Esophagus squamous epithelium (tissue), 5 donors: ENCODE measurements around the gene GJD3. TPM values are rescaled to one million over a fixed set of nuclear protein-coding genes. Genes with fewer than 3 reads are reported as not detected.

ENCODE experiments used
- DNase-seq: peaks from one replicate; lab custom pipeline; 2025; lab: John Stamatoyannopoulos, UW
- H3K27ac ChIP-seq, 4 donors: fragments of 200-600 bp; sonication (generic); one replicate each; pipeline ENCODE4 v1.5.1; 2016 to 2019; ENCODE audit warnings: mild to moderate bottlenecking in 1 of 4
- H3K27me3 ChIP-seq, 4 donors: fragments of 200-600 bp; sonication (generic); 1 replicate in 3 of 4; 2 replicates in 1 of 4; pipeline versions ENCODE4 v1.5.1 to v1.6.0; 2017 to 2021; ENCODE audit warnings: antibody characterized with exemption in 1 of 4
- H3K36me3 ChIP-seq, 3 donors: fragments of 200-600 bp; sonication (generic); one replicate each; pipeline ENCODE4 v1.5.1; 2016 to 2019
- H3K4me1 ChIP-seq, 3 donors: fragments of 200-600 bp; sonication (generic); one replicate each; pipeline ENCODE4 v1.5.1; 2017 to 2019
- H3K4me3 ChIP-seq, 4 donors: fragments of 200-600 bp; sonication (generic); 1 replicate in 3 of 4; 2 replicates in 1 of 4; pipeline ENCODE4 v1.5.1; 2016 to 2019; ENCODE audit warnings: mild to moderate bottlenecking in 2 of 4, moderate library complexity in 1 of 4
- H3K9me3 ChIP-seq, 3 donors: fragments of 200-600 bp; sonication (generic); one replicate each; pipeline ENCODE4 v1.5.1; 2016 to 2019
- CTCF ChIP-seq, 6 experiments: fragments of 450-650 bp in 4 of 6; fragments of 200-600 bp in 2 of 6; sonication (generic) in 2 of 6; IDR thresholded peaks; one replicate each; pipeline ENCODE4 v1.5.1; 2016 to 2019; ENCODE audit warnings: antibody characterized with exemption in 6 of 6, mild to moderate bottlenecking in 4 of 6, moderate library complexity in 4 of 6
- POLR2A ChIP-seq, 4 donors: fragments of 450-650 bp; IDR thresholded peaks; one replicate each; pipeline ENCODE4 v1.6.1; 2017; ENCODE audit warnings: antibody characterized with exemption in 4 of 4, mild to moderate bottlenecking in 4 of 4, moderate library complexity in 3 of 4
- WGBS, 2 donors: methylation state at CpG; one replicate each; pipeline ENCODE4 v1.1.5; 2018; 5-methylcytosine and 5-hydroxymethylcytosine counted together
- intact Hi-C: fragments of 100-400 bp; cut with DNase I; formaldehyde crosslinking; loops from one replicate; pipeline ENCODE4 v1.15.0; 2022
- total RNA-seq, 4 donors: library from RNA; depleted of rRNA; stranded (reverse); fragments of >200 nt; gene quantifications; one replicate each; pipeline ENCODE4 v1.1.0, GENCODE V29; 2016
- donor health status: DM: yes; HTN: yes; CAD: no.

The GJD3 gene
- total RNA-seq, 4 donors from 2014 or later: 0.38 to 1.7 (median 0.47) TPM; not detected in 1

GRCh38 chr17:40317345-40317873, 47.1 kb downstream of the GJD3 start:
- Histone ChIP-seq H3K4me3 (peak overlapping the region; percentile 89 to 96 (median 92)), H3K36me3 (no peaks in the 10 kb centered on the region), H3K4me1 (peaks cover 61 to 98% (median 90%) of the 10 kb centered on the region in 3 donors), H3K27ac (peak overlapping the region; percentile 84 to 97 (median 92)), H3K9me3 (no peaks in the 10 kb centered on the region), H3K27me3 (no peaks in the 10 kb centered on the region)
- intact Hi-C loops: no loop called here
- DNase-seq: no peak
- TF ChIP-seq POLR2A (IDR thresholded peaks at IDR 0.05) (no peak), CTCF (IDR thresholded peaks at IDR 0.05) (peak in 5 of 6 experiments; percentile 11 to 56 (median 36))
- 0 to 2% methylated on average over 4 of the region's 6 CpGs for WGBS, 2 donors

GRCh38 chr17:40316571-40317344, 47.8 kb downstream of the GJD3 start:
- no peaks in the 10 kb centered on the region for H3K36me3 ChIP-seq
- H3K4me1 ChIP-seq: peaks cover 61 to 98% (median 90%) of the 10 kb centered on the region in 3 donors
- no peak for TF ChIP-seq CTCF (IDR thresholded peaks at IDR 0.05)
- no peak for TF ChIP-seq POLR2A (IDR thresholded peaks at IDR 0.05)
- H3K9me3 ChIP-seq: no peaks in the 10 kb centered on the region
- peak overlapping the region; percentile 84 to 97 (median 92) for H3K27ac ChIP-seq
- peak overlapping the region; percentile 14 to 96 (median 90) for H3K4me3 ChIP-seq
- intact Hi-C loops: no loop called here
- no peak for DNase-seq
- WGBS, 2 donors: 16 to 43% methylated on average over 5 to 20 of the region's 38 CpGs
- H3K27me3 ChIP-seq: no peaks in the 10 kb centered on the region

- no peak for DNase-seq
- Histone ChIP-seq H3K36me3 (no peaks in the 10 kb centered on the region), H3K27me3 (no peaks in the 10 kb centered on the region), H3K4me1 (peaks cover 61 to 98% (median 90%) of the 10 kb centered on the region in 3 donors), H3K9me3 (no peaks in the 10 kb centered on the region), H3K27ac (peak overlapping the region; percentile 84 to 97 (median 92)), H3K4me3 (peak overlapping the region in 3 of 4 donors; percentile 89 to 96 (median 92))
- TF ChIP-seq POLR2A (IDR thresholded peaks at IDR 0.05) (no peak), CTCF (IDR thresholded peaks at IDR 0.05) (no peak)
- WGBS, 2 donors: 62 to 63% methylated on average over 3 to 6 of the region's 9 CpGs
- intact Hi-C loops: no loop called here
Observed at GRCh38 chr17:40315678-40316570, 48.6 kb downstream of the GJD3 start.

- WGBS, 2 donors: 84 to 85% methylated on average over 2 to 3 of the region's 3 CpGs
Observed at GRCh38 chr17:40315206-40315605, 49.3 kb downstream of the GJD3 start.

More at GRCh38 chr17:40315206-40315605, 49.3 kb downstream of the GJD3 start:
- Histone ChIP-seq H3K9me3 (no peaks in the 10 kb centered on the region), H3K4me3 (no peak overlapping the region), H3K4me1 (peaks cover 62 to 98% (median 90%) of the 10 kb centered on the region in 3 donors), H3K27ac (peak overlapping the region; percentile 8 to 97 (median 64)), H3K27me3 (no peaks in the 10 kb centered on the region), H3K36me3 (no peaks in the 10 kb centered on the region)
- intact Hi-C loops: no loop called here
- no peak for TF ChIP-seq POLR2A (IDR thresholded peaks at IDR 0.05)
- no peak for TF ChIP-seq CTCF (IDR thresholded peaks at IDR 0.05)
- DNase-seq: no peak
